GM23248 (cell line): ENCODE results near the gene SSR3.

ENCODE experiments used
- EZH2 ChIP-seq: fragments of 200-600 bp; sonication (generic); IDR thresholded peaks from 2 replicates; pipeline ENCODE4 v1.6.1; 2018; ENCODE audit warnings: antibody characterized with exemption, mild to moderate bottlenecking; ENCODE audit not compliant: insufficient read depth, poor library complexity, severe bottlenecking
- EZH2phosphoT487 ChIP-seq: fragments of 200-600 bp; sonication (generic); IDR thresholded peaks from 2 replicates; pipeline ENCODE4 v1.6.1; 2018; ENCODE audit warnings: antibody characterized with exemption, moderate library complexity, mild to moderate bottlenecking, low read depth; ENCODE audit not compliant: insufficient read depth

- TF ChIP-seq EZH2, result no peak
- TF ChIP-seq EZH2phosphoT487, result no peak
These were observed 42.8 kb downstream of the SSR3 start for GRCh38 chr3:156511987-156512677.
